Measurements from ENCODE around the gene SC5D. TPM values are rescaled to one million over a fixed set of nuclear protein-coding genes. Genes with fewer than 3 reads are reported as not detected.

Gene SC5D
- total RNA-seq, 1 experiment from 2014 or later, result 79.2 TPM

- TF ChIP-seq RORB (CRISPR knock-in tag; IDR thresholded peaks at IDR 0.05) (no peak), PREB (CRISPR knock-in tag; IDR thresholded peaks at IDR 0.05; ENCODE audit: borderline replicate concordance) (no peak), IRF1 (CRISPR knock-in tag; IDR thresholded peaks at IDR 0.05) (no peak)
Measured at GRCh38 chr11:121352251-121352891, 59.8 kb downstream of the SC5D start (continued).

GRCh38 chr11:121354192-121354591, 61.6 kb downstream of the SC5D start:
- peaks cover 15% of the 10 kb centered on the region for H3K4me1 Mint-ChIP-seq
- POLR2A ChIA-PET, result no interaction called here
- DNase-seq (ENCODE audit: low spot score) (no peak), ATAC-seq (no peak)
- no peaks in the 10 kb centered on the region for H3K36me3 Mint-ChIP-seq
- H3K4me3 Mint-ChIP-seq, result no peak overlapping the region
- H3K27me3 Mint-ChIP-seq (ENCODE audit: low read depth), result no peaks in the 10 kb centered on the region
- CTCF ChIA-PET, result no interaction called here
- TF ChIP-seq ZNF317 (CRISPR knock-in tag; IDR thresholded peaks at IDR 0.05; ENCODE audit: borderline replicate concordance, low read depth), result no peak
- no peak for TF ChIP-seq EMX1 (CRISPR knock-in tag; IDR thresholded peaks at IDR 0.05)
- TF ChIP-seq ATF2 (CRISPR knock-in tag; IDR thresholded peaks at IDR 0.05; ENCODE audit: borderline replicate concordance, low read depth), result no peak
- no peak for TF ChIP-seq GRHL2 (CRISPR knock-in tag; IDR thresholded peaks at IDR 0.05; ENCODE audit: insufficient replicate concordance, severe bottlenecking)
- no peak for TF ChIP-seq ZNF416 (CRISPR knock-in tag; IDR thresholded peaks at IDR 0.05)
- no peak for TF ChIP-seq JAZF1 (CRISPR knock-in tag; IDR thresholded peaks at IDR 0.05)
- H3K9me3 Mint-ChIP-seq, result no peaks in the 10 kb centered on the region
- H3K27ac Mint-ChIP-seq, result no peak overlapping the region

- peaks cover 14% of the 10 kb centered on the region for H3K4me1 Mint-ChIP-seq
- no peaks in the 10 kb centered on the region for H3K27me3 Mint-ChIP-seq (ENCODE audit: low read depth)
- H3K27ac Mint-ChIP-seq, result no peak overlapping the region
- CTCF ChIA-PET, result no interaction called here
- H3K9me3 Mint-ChIP-seq, result no peaks in the 10 kb centered on the region
- POLR2A ChIA-PET, result no interaction called here
- DNase-seq (ENCODE audit: low spot score) (no peak), ATAC-seq (no peak)
- no peak overlapping the region for H3K4me3 Mint-ChIP-seq
- H3K36me3 Mint-ChIP-seq, result no peaks in the 10 kb centered on the region
- no peak for TF ChIP-seq ATF6 (CRISPR knock-in tag; IDR thresholded peaks at IDR 0.05)
- no peak for TF ChIP-seq CREB1 (CRISPR knock-in tag; IDR thresholded peaks at IDR 0.05)
- no peak for TF ChIP-seq CBFB (CRISPR knock-in tag; IDR thresholded peaks at IDR 0.05; ENCODE audit: low read depth)
Measured at GRCh38 chr11:121356357-121356756, 63.8 kb downstream of the SC5D start.

Other genes with a start within 250 kb of the SC5D start
- gene TECTA, start 191.5 kb upstream of the SC5D start, total RNA-seq (2021), result 0.37 to 0.66 TPM (median 0.37 TPM) in 3 replicates
- 78.1 to 87.1 TPM (median 78.1 TPM) in 3 replicates for gene SORL1, start 159.5 kb downstream of the SC5D start, total RNA-seq (2021)